HCT116 (cell line): ENCODE measurements around the gene TMEM128. TPM values are rescaled to one million over a fixed set of nuclear protein-coding genes. Genes with fewer than 3 reads are reported as not detected.

ENCODE experiments used
- ATAC-seq: fragments of 200-7000 bp; cut with Tn5 transposase; 2 replicates; pipeline ENCODE4 v1.9.1; 2020; ENCODE audit warnings: mild to moderate bottlenecking, moderate library complexity
- BruUV-seq: library from RNA; stranded (reverse); fragments of 400-500 nt; replicated peaks from 2 replicates; lab custom pipeline; 2021; lab: Mats Ljungman, UMichigan
- CTCF ChIA-PET: fragments of 300-600 bp; sonication (Branson Sonifier 250); formaldehyde crosslinking; loops from one replicate; lab custom pipeline; 2021; ENCODE audit warnings: antibody characterized with exemption; lab: Charles Lee
- POLR2A ChIA-PET: fragments of 300-600, 350-600 bp; sonication (Branson Sonifier 250); formaldehyde crosslinking; loops from one replicate; lab custom pipeline; 2021; ENCODE audit warnings: antibody characterized with exemption; lab: Charles Lee
- RAD21 ChIA-PET, 2 experiments: fragments of 300-600 bp; sonication (Branson Sonifier 250); formaldehyde crosslinking; loops; one replicate each; lab custom pipeline; 2023; ENCODE audit warnings: low total read pairs in 2 of 2; ENCODE audit not compliant: uncharacterized antibody in 2 of 2, unreplicated experiment in 2 of 2, low non-redundant PET in 1 of 2; lab: Charles Lee
- DNase-seq: peaks from one replicate; pipeline ENCODE4 v3.0.0-alpha.2; 2010; ENCODE audit warnings: low read depth, low spot score
- H2AFZ ChIP-seq: fragments of 200-600 bp; shearing (Covaris generic), sonication (generic); 2 replicates; pipeline ENCODE4 v1.6.1; 2017; ENCODE audit warnings: low read depth, mixed run types, mixed read lengths, antibody characterized with exemption, low read length; ENCODE audit not compliant: poor library complexity, severe bottlenecking
- H3K27ac ChIP-seq: 2 replicates; pipeline ENCODE4 v1.5.1; 2012; ENCODE audit warnings: low read depth, low read length
- H3K27me3 ChIP-seq: fragments of 200-600 bp; sonication (generic); 2 replicates; pipeline ENCODE4 v1.6.1; 2016; ENCODE audit warnings: mixed run types, low read length, mixed read lengths; ENCODE audit not compliant: insufficient read depth
- H3K36me3 ChIP-seq, 2 experiments: fragments of 200-500 bp in 1 of 2; fragments of 200-600 bp in 1 of 2; sonication (Bioruptor generic) in 1 of 2; sonication (generic) in 1 of 2; 2 replicates each; pipeline versions ENCODE4 v1.5.1 to v1.6.1; 2014 to 2016; ENCODE audit warnings: low read length in 2 of 2, inconsistent platforms in 1 of 2, mixed read lengths in 1 of 2, mixed run types in 1 of 2; ENCODE audit not compliant: insufficient read depth in 2 of 2, control insufficient read depth in 1 of 2
- H3K4me1 ChIP-seq, 2 experiments: fragments of 200-600 bp in 1 of 2; sonication (generic) in 1 of 2; 2 replicates each; pipeline versions ENCODE4 v1.5.1 to v1.6.1; 2012 to 2017; ENCODE audit warnings: low read length in 2 of 2, inconsistent platforms in 1 of 2, mild to moderate bottlenecking in 1 of 2, mixed read lengths in 1 of 2, mixed run types in 1 of 2, moderate library complexity in 1 of 2; ENCODE audit not compliant: insufficient read depth in 2 of 2, control insufficient read depth in 1 of 2
- H3K4me2 ChIP-seq: fragments of 200-600 bp; sonication (generic); 2 replicates; pipeline ENCODE4 v1.6.1; 2017; ENCODE audit warnings: mixed run types, low read length, mixed read lengths
- H3K4me3 ChIP-seq, 2 experiments: fragments of 200-600 bp in 1 of 2; sonication (generic) in 1 of 2; replicated peaks in 1 of 2; 2 replicates each; pipeline ENCODE4 v1.5.1; 2011 to 2016; ENCODE audit warnings: low read length in 2 of 2, control low read depth in 1 of 2, low read depth in 1 of 2, mild to moderate bottlenecking in 1 of 2, mixed read lengths in 1 of 2, mixed run types in 1 of 2
- H3K79me2 ChIP-seq: fragments of 200-600 bp; sonication (generic); 2 replicates; pipeline ENCODE4 v1.6.1; 2017; ENCODE audit warnings: mild to moderate bottlenecking, mixed run types, low read length, moderate library complexity, mixed read lengths; ENCODE audit not compliant: insufficient read depth
- H3K9ac ChIP-seq: fragments of 200-600 bp; sonication (generic); 2 replicates; pipeline ENCODE4 v1.6.1; 2016; ENCODE audit warnings: low read length, mixed read lengths
- H3K9me2 ChIP-seq: fragments of 200-600 bp; sonication (generic), shearing (Covaris generic); 2 replicates; pipeline ENCODE4 v1.6.1; 2017; ENCODE audit warnings: mixed run types, mild to moderate bottlenecking, moderate library complexity; ENCODE audit not compliant: insufficient read depth
- H3K9me3 ChIP-seq, 2 experiments: fragments of 200-500 bp in 1 of 2; fragments of 200-600 bp in 1 of 2; sonication (Bioruptor generic) in 1 of 2; sonication (generic) in 1 of 2; 2 replicates each; pipeline ENCODE4 v1.6.1; 2014 to 2017; ENCODE audit warnings: low read length in 2 of 2, mixed read lengths in 2 of 2, inconsistent platforms in 1 of 2, low read depth in 1 of 2, mild to moderate bottlenecking in 1 of 2, mixed run types in 1 of 2, moderate library complexity in 1 of 2; ENCODE audit not compliant: control insufficient read depth in 1 of 2, insufficient read depth in 1 of 2
- H4K20me1 ChIP-seq: fragments of 200-600 bp; sonication (generic), shearing (Covaris generic); 2 replicates; pipeline ENCODE4 v1.6.1; 2017; ENCODE audit warnings: mixed run types, mild to moderate bottlenecking, moderate library complexity; ENCODE audit not compliant: insufficient read depth
- ATF3 ChIP-seq: IDR thresholded peaks from 2 replicates; pipeline ENCODE4 v1.6.1; 2012
- EGR1 ChIP-seq: IDR thresholded peaks from 2 replicates; pipeline ENCODE4 v1.6.1; 2012; ENCODE audit warnings: low read depth
- ELF1 ChIP-seq: IDR thresholded peaks from 2 replicates; pipeline ENCODE4 v1.6.1; 2012; ENCODE audit warnings: low read depth, borderline replicate concordance
- MAX ChIP-seq: IDR thresholded peaks from 2 replicates; pipeline ENCODE4 v1.6.1; 2012
- POLR2A ChIP-seq: IDR thresholded peaks from 2 replicates; pipeline ENCODE4 v1.7.0; 2011; ENCODE audit warnings: borderline replicate concordance; ENCODE audit not compliant: insufficient read depth, insufficient read length; ENCODE audit errors: extremely low read depth
- POLR2AphosphoS5 ChIP-seq: IDR thresholded peaks from 2 replicates; pipeline ENCODE4 v1.6.1; 2011; ENCODE audit warnings: mild to moderate bottlenecking, low read depth, low read length, moderate library complexity
- REST ChIP-seq: IDR thresholded peaks from 2 replicates; pipeline ENCODE4 v1.6.1; 2012; ENCODE audit warnings: low read depth
- SIN3A ChIP-seq: IDR thresholded peaks from 2 replicates; pipeline ENCODE4 v1.6.1; 2012; ENCODE audit warnings: low read depth
- SP1 ChIP-seq: IDR thresholded peaks from 2 replicates; pipeline ENCODE4 v1.6.1; 2012; ENCODE audit warnings: low read depth
- ZBTB33 ChIP-seq: IDR thresholded peaks from 2 replicates; pipeline ENCODE4 v1.6.1; 2011; ENCODE audit warnings: mild to moderate bottlenecking, low read length, moderate library complexity; ENCODE audit not compliant: insufficient replicate concordance; ENCODE audit errors: extremely low read depth
- ZFX ChIP-seq: fragments of 450-650 bp; IDR thresholded peaks from 2 replicates; pipeline ENCODE4 v1.6.1; 2017
- intact Hi-C: fragments of 100-400 bp; cut with micrococcal nuclease; formaldehyde crosslinking; loops from 2 replicates; pipeline ENCODE4 v1.10.0; 2022
- total RNA-seq: library from RNA; stranded (reverse); gene quantifications from one replicate; pipeline ENCODE4 v1.2.1, GENCODE V29; 2021; ENCODE audit not compliant: unreplicated experiment

TMEM128 gene
- total RNA-seq, 1 experiment from 2014 or later, result 19.5 TPM

GRCh38 chr4:4293279-4293678 is 45.3 kb upstream of the TMEM128 start (continued):
- TF ChIP-seq ATF3 (no peak), EGR1 (no peak)

GRCh38 chr4:4289941-4290850 is 42.2 kb upstream of the TMEM128 start, which contains the start of the genes LYAR and ZBTB49:
Gene LYAR, minus strand, starts transcription at chr4:4290154. Its CDS starts 6,412 bp downstream, at chr4:4283742.
Gene ZBTB49, plus strand, starts transcription at chr4:4290251. Its CDS starts 9,695 bp downstream, at chr4:4299946.
- peak within 1 kb of the TSS; percentile 95 for H3K9ac ChIP-seq
- POLR2A ChIA-PET, result no interaction called here
- TF ChIP-seq POLR2A (peak; percentile 87), POLR2AphosphoS5 (peak; percentile 85), SIN3A (peak; percentile 99), ZBTB33 (no peak), ZFX (peak; percentile 55), ATF3 (no peak), SP1 (peak; percentile 63), ELF1 (peak; percentile 65), REST (no peak), EGR1 (peak; percentile 47; the same call in 1 of the 2 replicates), MAX (peak; percentile 99)
- peak within 1 kb of the TSS; percentile 82 for H3K4me2 ChIP-seq
- peaks cover 68% of the 10 kb centered on the region for H3K79me2 ChIP-seq
- intact Hi-C loops, result no loop called here
- RAD21 ChIA-PET, result no interaction called here
- no peaks in the 10 kb centered on the region for H3K9me2 ChIP-seq
- no peak within 1 kb of the TSS for H2AFZ ChIP-seq
- CTCF ChIA-PET, result interaction anchor here (1.2 kb wide), 1 partner anchor 30 kb away, joined by 3 read pairs; no protein-coding TSS in a partner anchor
- H4K20me1 ChIP-seq, result no peaks in the 10 kb centered on the region
- no peaks in the 10 kb centered on the region for H3K27me3 ChIP-seq
- H3K27ac ChIP-seq, result peak within 1 kb of the TSS; percentile 39
- peaks cover 3 to 17% of the 10 kb centered on the region in 2 experiments; a peak in 3 of 4 replicates for H3K4me1 ChIP-seq
- peaks cover 6 to 16% of the 10 kb centered on the region in 2 experiments; a peak in 2 of 4 replicates for H3K36me3 ChIP-seq
- no peaks in the 10 kb centered on the region for H3K9me3 ChIP-seq
- DNase-seq (peak; percentile 76), ATAC-seq (peak; percentile 94)
- H3K4me3 ChIP-seq, result peak within 1 kb of the TSS; percentile 93 to 99
- BruUV-seq, result no TSS peak
